Stimulated activated CD4-positive, alpha-beta T cell treated with anti-CD3 and anti-CD28 coated beads, Interleukin-12 subunit alpha, Interleukin-12 subunit beta, amount 100 ng/mL, for 48 hours (primary cell): ENCODE data around the gene MKKS.
"Not testable (repeated sequence)": the region's sequence is repeated elsewhere in the genome, so short reads cannot be mapped to it uniquely, and the experiment has no call there.

ENCODE experiments used
- DNase-seq, 3 donors: peaks; one replicate each; pipeline ENCODE4 v3.0.0-alpha.2; 2020; ENCODE audit warnings: low read depth in 2 of 3, low spot score in 1 of 3

Gene MKKS

DNA sequence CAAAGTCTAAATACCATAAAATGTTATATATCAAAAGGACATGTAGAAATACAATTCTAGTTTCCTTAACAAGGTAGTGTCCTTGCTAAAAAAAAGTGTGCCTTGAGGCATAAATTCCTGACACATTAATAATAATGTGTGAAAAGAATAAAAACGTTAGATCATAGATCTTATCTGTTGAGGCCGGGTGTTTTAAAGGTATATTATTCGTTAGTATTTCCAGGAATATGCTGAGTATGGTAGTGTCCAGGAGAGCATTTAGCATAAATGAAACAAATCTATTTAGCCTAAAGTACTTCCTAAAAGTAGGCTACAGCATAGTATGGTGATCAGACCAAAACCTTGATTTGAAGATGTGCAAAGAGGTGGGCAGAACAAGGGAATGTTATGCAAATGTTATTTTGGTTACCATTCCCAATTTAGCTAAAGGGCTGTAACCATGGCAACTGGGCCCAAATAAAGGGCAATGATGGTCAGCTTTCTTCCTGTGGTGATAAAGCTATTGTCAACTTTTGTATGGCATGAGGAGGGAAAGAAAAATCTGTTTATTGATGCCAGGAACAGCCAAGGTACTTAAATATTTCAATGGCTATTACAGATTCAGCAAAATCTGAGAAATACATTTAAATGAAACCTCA is 18.9 kb downstream of the MKKS start:
- no peak for DNase-seq

DNA sequence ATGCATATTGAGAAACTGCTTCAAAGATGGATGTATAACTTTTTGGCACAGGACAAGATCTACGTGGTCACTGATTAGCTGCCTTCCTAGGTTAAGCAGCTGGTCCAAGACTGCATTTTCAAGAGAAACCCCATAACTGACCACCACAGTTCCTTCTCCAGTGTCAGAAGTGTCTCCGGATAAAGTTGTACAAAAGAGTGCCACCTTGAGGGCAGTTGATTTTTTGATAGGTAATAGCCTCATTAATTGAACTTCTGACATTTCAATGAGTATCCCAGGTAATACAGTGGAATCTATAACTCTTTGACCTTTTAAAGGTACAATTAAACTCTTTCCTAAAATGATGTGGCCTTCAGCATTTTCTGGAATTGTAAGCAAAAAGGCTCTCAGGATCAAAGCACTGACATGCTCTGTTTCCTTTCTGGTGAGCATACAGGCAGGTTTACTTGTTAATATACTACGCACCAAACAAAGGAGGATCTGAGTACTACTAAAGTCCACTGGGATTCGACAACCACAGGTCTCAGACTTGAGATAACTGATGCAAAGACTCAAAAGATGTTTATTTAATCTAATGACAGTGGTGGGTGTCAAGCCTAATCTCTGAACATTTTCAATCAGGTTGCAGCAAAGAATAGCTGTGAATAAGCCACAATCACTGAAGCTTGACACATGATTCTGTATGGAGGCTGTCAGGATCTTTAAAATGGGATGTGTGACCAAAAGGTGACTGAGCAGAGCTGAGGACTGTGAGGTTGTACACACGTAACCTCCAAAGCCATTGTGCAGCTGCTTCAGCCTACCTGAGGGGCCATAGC is 21.2 kb downstream of the MKKS start:
- DNase-seq, result no peak

DNA sequence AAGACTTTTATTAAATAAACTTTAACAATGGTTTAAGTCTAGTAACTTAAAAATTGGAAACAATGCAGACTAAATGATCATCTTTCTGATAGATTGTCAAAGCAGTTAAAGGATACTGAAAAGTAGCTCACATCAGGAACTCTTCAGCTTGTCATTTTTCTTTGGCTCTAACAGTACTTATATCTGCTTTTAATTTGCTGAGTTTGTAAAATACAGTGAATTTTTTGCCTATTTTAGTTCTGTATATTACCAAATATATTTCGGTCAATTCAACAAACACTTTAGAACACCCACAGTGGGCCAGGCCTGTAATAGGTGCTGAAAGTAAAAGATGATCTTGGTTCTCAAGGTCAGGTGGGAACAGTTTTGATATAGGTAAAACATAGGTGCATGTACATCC is 22.3 kb downstream of the MKKS start:
- DNase-seq, result no peak

DNA sequence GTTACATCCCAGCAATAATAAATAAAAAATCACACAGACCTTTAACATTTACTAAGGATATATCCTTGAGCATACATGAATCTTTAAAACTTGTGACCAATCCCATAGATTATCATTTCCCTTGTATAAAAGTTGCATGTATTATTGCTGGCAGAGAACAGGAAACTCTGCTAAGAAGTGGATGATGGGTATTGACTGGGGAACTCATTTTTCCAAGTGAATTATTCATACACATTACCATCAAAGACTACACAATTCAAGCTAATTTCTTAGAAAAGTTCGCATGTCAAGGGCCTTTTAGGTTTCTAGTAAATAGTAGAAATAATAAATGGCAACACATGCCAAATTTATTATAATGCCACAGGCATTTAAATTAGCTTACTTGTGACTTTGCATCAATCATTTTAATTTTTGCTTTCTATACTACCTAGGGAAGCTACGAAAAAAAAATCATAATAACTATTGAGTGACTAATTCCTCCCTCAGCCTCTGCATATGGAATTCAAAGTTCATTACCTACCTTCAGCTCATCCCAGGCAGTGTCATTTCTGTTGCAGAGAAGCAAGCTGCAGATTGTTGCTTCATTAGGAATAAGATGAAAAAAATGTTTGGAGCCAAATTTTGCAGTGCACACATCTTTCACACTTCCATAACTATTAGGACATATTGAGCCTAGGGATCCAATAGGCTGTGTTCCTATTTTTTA is 25.8 kb downstream of the MKKS start:
- no peak for DNase-seq

DNA sequence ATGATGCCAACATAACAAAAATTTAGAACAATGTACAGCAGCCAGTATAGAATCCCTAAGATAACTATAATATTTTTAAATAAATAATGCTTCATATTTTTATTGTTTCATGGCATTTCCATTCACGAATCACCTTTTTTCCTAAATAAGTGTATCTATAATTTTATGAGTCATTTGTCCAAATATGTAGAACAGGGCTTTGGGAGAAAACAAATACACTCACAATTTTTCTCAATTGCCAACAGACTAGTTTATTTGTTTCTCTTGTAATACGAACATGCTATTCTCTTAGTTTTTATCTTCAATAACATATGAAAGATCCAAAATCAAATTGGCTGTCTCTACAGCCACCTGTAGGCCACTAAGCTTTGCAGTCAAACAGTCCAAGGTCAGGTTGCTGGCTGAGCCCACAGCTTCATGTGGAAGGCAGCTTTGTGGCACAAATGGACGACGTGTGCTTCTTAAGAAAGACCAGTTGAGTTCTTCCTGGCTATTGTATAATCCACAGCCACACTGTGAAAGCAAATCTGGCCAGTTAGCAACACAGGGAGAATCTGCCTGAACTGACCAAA is 29.0 kb downstream of the MKKS start:
- no peak for DNase-seq

DNA sequence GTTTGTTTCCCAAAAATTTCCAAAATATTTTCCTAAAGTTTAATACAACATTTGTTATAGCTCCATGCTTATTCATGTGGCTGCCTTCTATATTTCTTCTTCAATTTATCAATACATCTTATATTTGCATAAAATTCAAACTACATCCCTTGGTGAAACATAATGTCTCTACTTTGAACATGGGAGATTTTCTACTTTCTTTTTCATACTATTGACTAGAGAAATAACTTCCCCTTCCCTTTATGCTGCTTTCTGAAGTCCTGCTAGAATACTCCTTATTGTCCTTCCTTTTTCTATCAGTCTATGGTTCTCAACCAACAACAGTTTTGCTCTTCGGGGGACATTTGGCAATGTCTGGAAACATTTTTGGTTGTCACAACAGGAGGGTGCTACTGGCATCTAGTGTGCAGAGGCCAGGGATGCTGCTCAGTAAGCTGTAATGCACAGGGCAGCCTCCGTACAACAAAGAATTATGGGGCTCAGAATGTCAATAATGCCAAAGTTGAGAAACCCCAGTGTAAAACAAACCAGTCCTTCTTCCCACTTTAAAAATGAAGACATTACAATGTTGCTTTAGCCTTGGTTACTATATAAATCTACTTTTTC is 29.9 kb downstream of the MKKS start:
- no peak for DNase-seq

DNA sequence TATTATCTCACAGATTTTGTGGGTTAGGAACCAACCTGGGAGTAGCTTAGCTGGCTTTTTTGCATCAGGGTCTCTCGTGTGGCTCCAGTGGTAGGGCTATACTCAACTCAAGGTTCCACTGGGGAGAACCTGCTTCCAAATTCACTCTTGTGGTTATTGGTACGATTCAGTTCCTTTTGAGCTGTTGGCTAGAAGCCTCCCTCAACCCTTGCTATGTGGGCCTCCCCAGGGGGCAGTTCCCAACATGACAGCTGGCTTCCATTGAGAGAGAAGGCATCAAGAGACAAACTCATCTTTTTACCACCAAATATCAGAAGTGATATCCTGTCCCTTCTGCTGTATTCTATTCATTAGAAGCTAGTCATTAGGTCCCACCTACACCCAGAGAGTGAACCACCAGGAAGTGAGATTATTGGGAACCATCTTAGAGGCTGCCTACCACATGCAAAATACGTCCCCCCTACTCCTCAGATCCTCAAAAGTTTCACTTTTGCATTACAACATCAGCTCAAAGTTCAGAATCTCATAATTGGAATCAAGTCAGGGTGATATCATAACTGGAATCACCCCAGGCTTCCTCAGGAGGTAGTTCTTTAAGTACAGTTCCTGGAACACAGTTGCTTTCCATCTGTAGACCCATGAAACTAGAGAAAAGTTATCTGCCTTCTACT is 30.9 kb downstream of the MKKS start:
- DNase-seq, result no peak

DNA sequence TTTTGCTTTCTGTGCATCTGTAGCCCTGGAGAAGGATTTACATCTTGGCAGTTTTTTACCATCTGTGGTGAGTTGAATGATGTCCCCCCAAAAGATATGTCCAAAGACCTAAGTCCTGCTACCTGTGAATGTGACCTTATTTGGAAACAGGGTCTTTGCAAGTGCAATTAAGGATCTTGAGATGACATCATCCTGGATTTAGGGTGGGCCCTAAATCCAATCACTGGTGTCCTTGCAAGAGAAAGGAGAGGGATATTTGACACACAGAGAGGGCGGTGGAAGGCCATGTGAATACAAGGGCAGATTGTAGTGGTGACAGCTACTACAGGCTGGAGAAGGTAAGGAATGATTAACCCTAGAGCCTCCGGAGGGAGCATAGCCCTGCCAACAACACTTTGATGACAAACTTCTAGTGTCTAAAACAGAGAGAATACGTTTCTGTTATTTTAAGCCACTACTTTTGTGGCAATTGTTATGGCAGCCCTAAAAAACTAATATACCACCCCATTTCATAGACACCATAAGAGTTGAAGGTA is 35.1 kb downstream of the MKKS start:
- DNase-seq, result no peak

DNA sequence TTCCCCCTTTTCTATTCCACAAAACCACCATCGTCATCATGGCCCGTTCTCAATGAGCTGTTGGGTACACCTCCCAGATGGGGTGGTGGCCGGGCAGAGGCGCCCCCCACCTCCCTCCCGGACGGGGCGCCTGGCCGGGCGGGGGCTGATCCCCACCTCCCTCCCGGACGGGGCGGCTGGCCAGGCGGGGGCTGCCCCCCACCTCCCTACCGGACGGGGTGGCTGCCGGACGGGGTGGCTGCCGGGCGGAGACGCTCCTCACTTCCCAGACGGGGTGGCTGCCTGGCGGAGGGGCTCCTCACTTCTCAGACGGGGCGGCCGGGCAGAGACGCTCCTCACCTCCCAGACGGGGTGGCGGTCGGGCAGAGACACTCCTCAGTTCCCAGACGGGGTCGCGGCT is 39.3 kb downstream of the MKKS start:
- DNase-seq, result not testable (repeated sequence)

DNA sequence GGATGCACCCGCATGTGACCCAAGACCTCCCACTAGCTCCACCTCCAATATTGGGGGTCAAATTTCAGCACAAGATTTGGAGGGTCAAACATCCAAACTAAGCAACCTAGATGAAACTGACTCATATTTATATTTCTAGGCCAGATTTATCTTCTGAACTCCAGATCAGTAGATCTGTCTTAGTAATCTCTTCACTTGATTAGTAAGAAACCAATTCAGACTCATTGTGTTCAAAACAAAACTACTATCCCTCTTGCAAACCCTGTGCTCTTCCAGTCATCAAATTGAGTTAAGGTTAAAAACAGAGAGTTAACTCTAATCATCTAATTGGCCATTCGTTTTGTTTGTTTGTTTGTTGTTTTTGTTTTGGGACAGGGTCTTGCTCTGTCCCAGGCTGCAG is 43.3 kb downstream of the MKKS start:
- no peak for DNase-seq

DNA sequence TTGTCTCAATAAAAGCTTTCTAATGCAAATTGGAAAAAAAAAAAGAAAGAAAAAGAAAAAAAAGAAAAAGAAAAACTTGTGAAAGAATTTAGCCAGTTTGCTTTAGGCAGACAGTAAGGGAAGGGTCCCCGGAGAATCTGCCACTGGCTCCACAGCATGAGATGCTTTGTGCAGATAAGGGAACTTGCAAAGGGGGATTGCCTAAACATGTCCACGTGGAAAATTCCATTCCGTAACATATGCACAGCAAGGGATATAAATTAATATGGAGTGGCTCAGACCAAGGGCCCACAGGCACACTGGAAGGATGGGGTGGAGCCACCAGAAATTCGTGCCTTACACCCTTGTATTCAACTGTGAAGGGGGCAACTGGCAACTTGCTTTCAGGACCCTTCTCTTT is 45.4 kb downstream of the MKKS start:
- DNase-seq, result no peak

DNA sequence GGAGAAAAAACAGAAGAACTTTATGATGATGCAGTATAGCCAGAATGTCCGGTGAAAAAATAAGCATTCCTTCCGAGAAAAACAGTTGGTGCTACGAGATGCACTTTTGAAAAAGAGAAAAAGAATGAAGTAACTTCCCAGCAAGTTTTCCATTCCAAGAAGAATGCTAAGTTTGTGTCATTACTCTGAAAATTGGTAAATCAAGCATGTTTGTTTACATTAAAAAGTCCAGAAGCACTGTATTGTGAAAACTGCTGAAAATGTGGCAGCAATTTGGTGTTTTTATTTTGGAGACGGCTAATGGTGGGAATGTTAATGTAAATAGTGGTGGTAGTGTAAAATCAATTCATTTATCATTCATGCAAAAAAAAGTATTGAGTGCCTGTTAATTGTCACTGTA is 46.3 kb downstream of the MKKS start:
- DNase-seq, result no peak

DNA sequence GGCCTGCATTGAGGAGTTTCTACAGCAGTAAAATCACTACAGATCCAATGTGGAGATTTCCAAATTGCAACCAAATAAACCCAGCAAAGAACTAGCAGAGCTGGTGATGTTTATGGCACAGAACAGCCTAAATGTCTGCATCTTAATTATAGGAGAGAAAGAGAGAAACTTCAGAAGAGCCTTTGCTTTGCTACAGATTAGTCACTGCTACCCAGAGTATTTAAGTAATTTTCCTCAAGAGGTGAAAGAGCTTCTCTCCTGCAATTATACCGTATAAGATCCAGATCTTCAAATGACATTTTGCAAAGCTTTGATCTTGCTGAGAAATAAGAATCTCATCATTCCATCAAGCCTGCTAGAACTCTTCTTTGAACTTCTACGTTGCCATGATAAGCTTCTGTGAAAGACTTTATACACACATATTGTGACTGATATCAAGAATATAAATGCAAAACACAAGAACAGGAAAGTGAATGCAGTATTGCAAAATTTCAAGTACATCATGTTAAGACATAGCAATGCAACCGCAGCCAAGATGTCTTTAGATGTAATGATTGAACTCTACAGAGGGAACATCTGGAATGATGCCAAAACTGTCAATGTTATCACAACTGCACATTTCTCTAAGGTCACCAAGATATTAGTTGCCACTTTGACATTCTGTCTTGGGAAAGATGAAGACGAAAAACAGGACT is 48.0 kb downstream of the MKKS start:
- no peak for DNase-seq

DNA sequence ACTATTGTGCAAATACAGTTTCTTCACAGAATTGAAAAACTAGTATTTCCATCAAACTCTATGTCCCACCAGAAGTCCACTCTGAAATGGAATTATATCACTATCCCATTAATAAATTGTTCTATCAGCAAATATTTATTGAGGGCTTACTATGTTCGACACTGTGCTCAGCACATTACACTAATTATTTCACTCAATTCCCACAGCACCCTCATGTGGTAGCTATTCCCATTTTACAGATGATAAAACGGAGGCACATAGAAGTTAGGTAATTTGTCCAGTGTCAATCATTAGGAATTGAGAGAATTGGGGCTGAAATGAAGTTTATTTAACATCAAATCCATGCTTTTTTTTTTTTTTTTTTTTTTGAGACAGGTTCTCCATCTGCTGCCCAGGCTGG is 52.5 kb downstream of the MKKS start:
- no peak for DNase-seq

DNA sequence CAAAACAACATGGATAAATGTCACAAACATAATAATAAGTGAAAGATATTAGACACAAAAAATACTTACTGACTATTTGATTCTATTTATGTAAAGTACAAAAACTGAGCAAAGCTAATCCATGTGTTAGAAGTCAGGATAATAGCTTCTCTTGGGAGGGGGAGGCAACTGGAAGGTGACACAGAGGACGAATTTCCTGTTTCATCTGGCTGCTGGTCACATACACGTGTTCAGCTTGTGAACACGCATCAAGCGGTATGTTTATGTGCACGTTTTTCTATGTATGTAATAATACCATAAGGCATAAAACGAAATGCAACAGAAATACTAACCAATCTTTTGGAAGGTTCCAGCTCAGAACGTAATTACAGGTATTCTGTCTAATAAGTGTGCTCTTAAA is 54.3 kb downstream of the MKKS start:
- no peak for DNase-seq

DNA sequence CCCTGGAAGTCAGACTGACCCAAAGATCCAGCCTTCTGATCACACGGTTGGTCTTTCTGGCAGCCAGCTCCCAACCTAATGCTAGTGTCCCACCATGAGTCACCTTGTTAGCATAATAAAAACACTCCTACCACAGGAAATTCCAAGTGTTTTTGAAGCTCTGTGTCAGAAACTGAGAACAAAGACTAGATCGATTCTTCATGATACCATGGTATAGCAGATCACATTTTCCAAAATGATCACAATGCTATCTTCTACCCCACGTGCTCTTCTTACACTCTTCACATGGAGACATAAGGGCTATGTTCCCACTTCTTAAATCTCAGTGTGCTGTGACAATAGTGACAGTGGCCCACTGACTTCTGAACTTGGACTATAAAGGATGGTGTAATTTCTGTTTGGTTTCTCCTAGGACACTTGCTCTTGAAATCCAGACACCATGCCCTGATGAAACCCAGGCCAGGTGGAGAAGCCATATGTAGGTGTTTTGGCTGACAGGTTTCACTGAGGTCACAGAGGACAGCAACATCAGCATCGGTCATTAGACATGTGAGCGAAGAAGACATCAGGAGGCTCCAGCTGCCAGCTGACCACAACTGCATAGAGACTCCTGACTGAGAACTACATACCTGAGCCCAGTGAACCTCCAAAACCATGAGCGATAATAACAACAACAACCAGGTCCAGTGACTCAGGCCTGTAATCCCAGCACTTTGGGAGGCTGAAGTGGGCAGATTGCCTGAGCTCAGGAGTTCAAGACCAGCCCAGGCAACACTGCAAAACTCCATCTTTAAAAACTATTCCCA is 57.5 kb downstream of the MKKS start:
- no peak for DNase-seq

DNA sequence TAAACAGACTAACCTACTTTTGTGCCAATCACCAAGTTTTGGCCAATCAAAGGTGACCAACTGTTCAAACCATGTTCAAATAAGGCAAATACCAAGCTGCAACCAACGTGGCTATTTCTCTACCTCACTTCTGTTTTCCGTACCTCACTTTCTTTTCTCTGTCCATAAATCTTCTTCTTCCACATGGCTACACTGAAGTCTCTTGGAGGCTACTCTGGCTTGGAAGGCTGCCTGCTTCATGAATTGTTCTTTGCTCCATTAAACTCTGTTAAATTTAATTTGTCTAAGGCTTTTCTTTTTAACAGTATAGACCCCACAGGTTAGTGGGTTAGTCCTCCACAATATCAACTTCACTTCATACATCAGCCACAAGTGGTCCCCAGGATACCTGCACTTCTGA is 58.8 kb downstream of the MKKS start:
- DNase-seq, result no peak

DNA sequence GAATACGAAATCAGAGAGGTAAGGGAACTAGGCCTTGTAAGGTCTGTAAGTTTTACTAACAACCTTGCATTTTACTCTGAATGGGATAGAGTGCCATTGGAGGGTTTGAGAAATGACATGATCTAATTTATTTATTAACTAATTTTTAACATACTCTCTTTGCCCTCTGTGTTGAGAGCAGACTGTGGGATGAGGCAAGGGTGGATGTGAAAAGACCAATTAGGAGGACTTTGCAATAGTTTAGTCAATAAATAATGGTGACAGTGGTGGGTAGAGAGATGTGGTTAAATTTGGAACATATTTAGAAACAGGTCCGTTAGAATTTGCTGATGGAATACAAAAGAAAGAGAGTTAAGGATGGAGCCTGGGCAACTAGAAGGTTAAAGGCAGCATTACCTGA is 60.0 kb downstream of the MKKS start:
- DNase-seq, result no peak

DNA sequence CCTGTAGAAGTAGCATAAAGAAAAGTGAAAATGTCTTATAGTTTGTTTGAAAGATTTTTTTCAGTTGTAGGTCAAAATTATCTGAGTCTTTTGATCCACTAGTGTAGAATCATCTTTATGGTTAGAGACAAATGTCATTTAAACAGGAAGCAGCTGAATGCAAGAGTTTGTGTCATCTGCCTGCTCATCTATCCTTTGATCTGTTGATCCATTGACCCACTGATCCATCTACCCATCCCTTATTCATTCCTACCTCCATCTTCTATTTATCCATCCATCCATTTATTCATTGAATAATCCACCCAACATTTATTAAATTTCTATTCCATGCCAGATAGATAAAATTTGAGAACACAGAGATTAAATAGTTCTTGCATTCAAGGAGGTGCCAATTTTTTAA is 62.6 kb downstream of the MKKS start:
- no peak for DNase-seq
